Measurements from ENCODE around the gene PIK3C3.

Gene PIK3C3

GRCh38 chr18:41954827-41955613 is at the start of gene PIK3C3:
Gene PIK3C3 (plus strand): TSS chr18:41955234. CDS start chr18:41955292, 58 bp downstream.
- peak; percentile 96 for DNase-seq

GRCh38 chr18:41905786-41906527 is 49.1 kb upstream of the PIK3C3 start:
- DNase-seq = no peak

GRCh38 chr18:41906528-41907146 is 48.4 kb upstream of the PIK3C3 start:
- DNase-seq = peak; percentile 29 to 35

- no peak for DNase-seq
These were observed 37.9 kb upstream of the PIK3C3 start for GRCh38 chr18:41917181-41917580.

GRCh38 chr18:41921770-41922169 is 33.3 kb upstream of the PIK3C3 start:
- no peak for DNase-seq

GRCh38 chr18:41922176-41922575 is 32.9 kb upstream of the PIK3C3 start:
- DNase-seq = no peak

GRCh38 chr18:41922841-41923240 is 32.2 kb upstream of the PIK3C3 start:
- DNase-seq = no peak

GRCh38 chr18:41923446-41923845 is 31.6 kb upstream of the PIK3C3 start:
- DNase-seq = no peak

- DNase-seq = no peak
These were observed 26.5 kb upstream of the PIK3C3 start for GRCh38 chr18:41928581-41928980.

GRCh38 chr18:41932899-41933298 is 22.1 kb upstream of the PIK3C3 start:
- no peak for DNase-seq

- no peak for DNase-seq
These were observed 21.3 kb upstream of the PIK3C3 start for GRCh38 chr18:41933778-41934177.

GRCh38 chr18:41936471-41937134 is 18.4 kb upstream of the PIK3C3 start:
- no peak for DNase-seq

GRCh38 chr18:41938445-41938844 is 16.6 kb upstream of the PIK3C3 start:
- DNase-seq = no peak

- DNase-seq = no peak
These were observed 15.7 kb upstream of the PIK3C3 start for GRCh38 chr18:41939326-41939725.

- DNase-seq = no peak
These were observed 14.4 kb upstream of the PIK3C3 start for GRCh38 chr18:41940506-41941215.

- no peak for DNase-seq
These were observed 12.8 kb upstream of the PIK3C3 start for GRCh38 chr18:41942254-41942653.

GRCh38 chr18:41948544-41949110 is 6.4 kb upstream of the PIK3C3 start:
- DNase-seq = no peak

- DNase-seq = no peak
These were observed 5.7 kb upstream of the PIK3C3 start for GRCh38 chr18:41949206-41949920.

GRCh38 chr18:41955688-41956087 is 654 bp downstream of the PIK3C3 start:
- DNase-seq = no peak

- DNase-seq = no peak
These were observed 4.0 kb downstream of the PIK3C3 start for GRCh38 chr18:41959045-41959444.

- no peak for DNase-seq
These were observed 10.7 kb downstream of the PIK3C3 start for GRCh38 chr18:41965634-41966255.
